Stomach (tissue), 4 donors: ENCODE data around the gene RECK.

Source experiments
- EP300 ChIP-seq: sonication (generic); formaldehyde crosslinking; IDR thresholded peaks from one replicate; pipeline ENCODE4 v1.6.1; 2017; ENCODE audit warnings: antibody characterized with exemption
- POLR2A ChIP-seq, 4 donors: fragments of 450-650 bp; IDR thresholded peaks; one replicate each; pipeline ENCODE4 v1.6.1; 2016; ENCODE audit warnings: antibody characterized with exemption in 4 of 4, control low read depth in 2 of 4, mild to moderate bottlenecking in 1 of 4, moderate library complexity in 1 of 4
- POLR2AphosphoS5 ChIP-seq, 3 donors: sonication (generic); formaldehyde crosslinking; IDR thresholded peaks; one replicate each; pipeline ENCODE4 v1.6.1; 2016; ENCODE audit warnings: antibody characterized with exemption in 3 of 3
- TF ChIP-seq, protein P1 (sequence below), 7 experiments: fragments of 450-650 bp in 4 of 7; fragments of 200-600 bp in 3 of 7; sonication (generic) in 3 of 7; IDR thresholded peaks; one replicate each; pipeline ENCODE4 v1.5.1; 2016 to 2019; ENCODE audit warnings: antibody characterized with exemption in 7 of 7, control low read depth in 2 of 7, mild to moderate bottlenecking in 1 of 7

GRCh38 chr9:36158917-36159316, 122.2 kb downstream of the RECK start:
- TF ChIP-seq EP300: no peak
- no peak for TF ChIP-seq POLR2A (IDR thresholded peaks at IDR 0.05)
- TF ChIP-seq, protein P1, sequence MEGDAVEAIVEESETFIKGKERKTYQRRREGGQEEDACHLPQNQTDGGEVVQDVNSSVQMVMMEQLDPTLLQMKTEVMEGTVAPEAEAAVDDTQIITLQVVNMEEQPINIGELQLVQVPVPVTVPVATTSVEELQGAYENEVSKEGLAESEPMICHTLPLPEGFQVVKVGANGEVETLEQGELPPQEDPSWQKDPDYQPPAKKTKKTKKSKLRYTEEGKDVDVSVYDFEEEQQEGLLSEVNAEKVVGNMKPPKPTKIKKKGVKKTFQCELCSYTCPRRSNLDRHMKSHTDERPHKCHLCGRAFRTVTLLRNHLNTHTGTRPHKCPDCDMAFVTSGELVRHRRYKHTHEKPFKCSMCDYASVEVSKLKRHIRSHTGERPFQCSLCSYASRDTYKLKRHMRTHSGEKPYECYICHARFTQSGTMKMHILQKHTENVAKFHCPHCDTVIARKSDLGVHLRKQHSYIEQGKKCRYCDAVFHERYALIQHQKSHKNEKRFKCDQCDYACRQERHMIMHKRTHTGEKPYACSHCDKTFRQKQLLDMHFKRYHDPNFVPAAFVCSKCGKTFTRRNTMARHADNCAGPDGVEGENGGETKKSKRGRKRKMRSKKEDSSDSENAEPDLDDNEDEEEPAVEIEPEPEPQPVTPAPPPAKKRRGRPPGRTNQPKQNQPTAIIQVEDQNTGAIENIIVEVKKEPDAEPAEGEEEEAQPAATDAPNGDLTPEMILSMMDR (IDR thresholded peaks at IDR 0.05): no peak
- TF ChIP-seq POLR2AphosphoS5 (IDR thresholded peaks at IDR 0.05): no peak
